Measurements from ENCODE around the gene OR5D14.

- TF ChIP-seq EZH2 (IDR thresholded peaks at IDR 0.05; ENCODE audit: insufficient read depth, poor library complexity, severe bottlenecking) (no peak), EZH2phosphoT487 (IDR thresholded peaks at IDR 0.05; ENCODE audit: insufficient read depth, low read depth) (no peak)
Observed at GRCh38 chr11:55826919-55827318, 31.6 kb downstream of the OR5D14 start, which contains the start of gene OR5L2.

Data from GM23248 (cell line).